GM18858 (cell line): ENCODE results near the gene AQP5.
"Not testable (repeated sequence)": the region's sequence is repeated elsewhere in the genome, so short reads cannot be mapped to it uniquely, and the experiment has no call there.

Experiments
- ATAC-seq: cut with Tn5 transposase; IDR thresholded peaks from one replicate; pipeline ENCODE4 v1.9.1; 2021; ENCODE audit not compliant: unreplicated experiment

Gene AQP5

DNA sequence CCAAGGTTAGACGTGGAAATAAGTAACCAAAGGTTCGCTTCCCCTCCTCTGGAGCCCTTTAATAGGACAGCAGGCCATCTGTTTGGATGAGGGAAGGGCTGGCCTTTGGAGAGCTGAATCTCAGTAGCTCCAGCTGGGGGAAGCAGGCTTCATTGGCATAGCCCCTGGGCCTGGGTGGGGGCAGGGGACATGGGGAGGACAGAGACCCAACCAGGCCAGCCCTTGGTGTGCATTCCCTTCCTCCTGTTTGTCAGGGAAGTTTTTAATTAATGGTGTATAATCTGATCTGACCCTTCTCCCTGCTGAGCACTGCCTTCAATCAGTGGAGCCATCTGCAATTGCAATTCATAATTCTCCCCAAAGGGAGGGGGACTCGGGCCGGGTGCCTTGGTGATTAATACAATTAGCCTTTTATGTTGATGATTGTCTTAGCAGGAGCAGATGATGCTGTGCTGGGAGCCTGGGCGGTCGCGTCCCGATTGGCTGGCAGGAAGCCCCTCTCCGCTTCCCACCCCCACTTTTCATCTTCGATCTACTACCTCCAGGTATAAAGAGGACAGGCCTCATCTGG, 17.4 kb downstream of the AQP5 start:
- ATAC-seq: no peak

DNA sequence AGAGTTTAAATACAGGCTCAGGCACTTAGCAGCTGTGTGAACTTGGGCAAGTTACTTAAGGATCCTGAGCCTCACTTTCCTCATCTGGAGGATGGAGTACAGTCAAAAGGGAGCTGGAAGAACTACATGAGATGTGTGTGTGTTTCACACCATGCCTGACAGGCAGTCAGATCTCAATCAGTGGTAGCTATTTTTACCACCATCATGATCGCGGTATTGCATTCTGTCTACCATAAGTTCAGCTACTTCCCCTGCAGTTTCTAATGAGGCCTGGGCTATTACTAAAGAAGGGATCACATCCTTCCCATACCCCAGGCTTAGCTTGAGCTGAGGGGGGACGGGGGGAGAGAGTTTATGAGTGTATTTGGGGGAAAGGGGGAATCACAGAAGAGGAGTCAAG, 18.1 kb downstream of the AQP5 start:
- ATAC-seq: no peak

DNA sequence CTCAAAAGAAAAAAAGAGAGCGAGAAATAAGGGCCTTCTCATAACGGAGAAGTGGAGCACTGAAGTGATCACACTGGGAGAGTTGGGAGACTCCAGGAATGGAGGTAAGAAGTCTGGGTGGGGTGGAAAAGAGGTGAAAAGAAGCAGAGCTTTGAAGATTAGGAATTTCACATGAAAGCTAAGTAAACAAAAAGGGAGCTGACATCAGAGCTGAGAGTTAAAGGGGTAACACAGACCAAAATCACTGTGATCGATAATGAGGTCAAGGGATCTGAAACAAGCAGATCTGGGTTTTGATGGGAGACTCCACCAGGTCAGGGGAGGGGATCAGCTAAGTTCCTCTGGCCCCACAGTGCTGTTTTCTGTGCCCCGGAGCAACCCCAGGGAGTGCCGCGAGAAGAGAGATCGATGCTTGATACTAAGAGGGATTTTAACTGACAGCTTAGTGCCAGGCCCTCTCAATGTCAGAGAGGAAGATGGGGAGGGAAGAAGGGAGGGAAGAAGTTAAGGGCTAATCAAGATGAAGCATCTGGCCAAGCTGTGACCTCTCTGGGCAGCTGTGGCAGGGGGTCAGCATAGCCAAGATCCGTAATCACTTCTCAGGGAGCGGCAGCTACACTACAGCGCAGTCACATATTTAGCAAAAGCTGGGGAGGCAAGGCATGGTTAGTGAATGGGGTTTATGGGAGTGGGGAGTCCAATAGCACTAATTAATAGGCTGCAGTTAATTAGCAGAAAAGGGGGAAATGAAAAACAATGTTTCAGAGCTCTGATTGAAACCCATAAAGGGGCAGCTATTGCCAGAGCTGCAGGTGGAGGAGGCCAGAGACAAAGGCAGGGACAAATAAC, 19.1 kb downstream of the AQP5 start:
- ATAC-seq: no peak

GRCh38 chr12:49982246-49983087, 20.8 kb downstream of the AQP5 start:
- no peak for ATAC-seq

- no peak for ATAC-seq
These were observed 22.2 kb downstream of the AQP5 start for GRCh38 chr12:49983892-49984291.

GRCh38 chr12:49984476-49985359, 23.0 kb downstream of the AQP5 start:
- no peak for ATAC-seq

DNA sequence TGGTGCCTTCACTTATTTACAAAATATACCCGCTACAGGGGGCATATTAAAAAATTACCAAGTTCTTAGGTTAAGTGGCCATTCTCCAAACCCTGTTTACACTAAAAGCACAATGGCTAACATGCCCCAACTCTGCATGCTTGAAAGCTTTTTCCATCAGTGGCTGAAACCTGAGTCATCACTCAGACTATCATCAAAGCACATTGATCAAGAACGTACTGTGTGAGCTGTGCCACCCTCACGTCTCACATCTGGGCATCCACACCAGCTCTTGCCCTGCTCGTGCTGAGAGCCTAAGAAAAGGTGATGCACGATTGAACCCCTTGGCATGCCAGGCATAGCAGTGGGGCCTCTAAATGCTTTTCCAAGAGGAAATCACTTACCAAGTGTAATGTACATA, 24.3 kb downstream of the AQP5 start:
- ATAC-seq: no peak

DNA sequence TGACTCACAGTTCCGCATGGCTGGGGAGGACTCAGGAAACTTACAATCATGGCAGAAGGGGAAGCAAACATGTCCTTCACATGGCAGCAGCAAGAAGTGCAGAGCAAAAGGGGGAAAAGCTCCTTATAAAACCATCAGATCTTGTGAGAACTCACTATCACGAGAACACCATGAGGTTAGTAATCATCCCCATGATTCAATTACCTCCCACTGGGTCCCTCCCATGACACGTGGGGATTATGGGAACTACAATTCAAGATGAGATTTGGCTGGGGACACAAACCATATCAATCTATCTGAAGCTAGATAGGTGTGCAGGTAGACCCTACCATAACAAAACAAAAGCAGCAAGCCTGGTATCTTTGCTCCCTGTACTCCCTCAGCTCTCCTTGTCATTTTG, 24.8 kb downstream of the AQP5 start:
- ATAC-seq: not testable (repeated sequence)

DNA sequence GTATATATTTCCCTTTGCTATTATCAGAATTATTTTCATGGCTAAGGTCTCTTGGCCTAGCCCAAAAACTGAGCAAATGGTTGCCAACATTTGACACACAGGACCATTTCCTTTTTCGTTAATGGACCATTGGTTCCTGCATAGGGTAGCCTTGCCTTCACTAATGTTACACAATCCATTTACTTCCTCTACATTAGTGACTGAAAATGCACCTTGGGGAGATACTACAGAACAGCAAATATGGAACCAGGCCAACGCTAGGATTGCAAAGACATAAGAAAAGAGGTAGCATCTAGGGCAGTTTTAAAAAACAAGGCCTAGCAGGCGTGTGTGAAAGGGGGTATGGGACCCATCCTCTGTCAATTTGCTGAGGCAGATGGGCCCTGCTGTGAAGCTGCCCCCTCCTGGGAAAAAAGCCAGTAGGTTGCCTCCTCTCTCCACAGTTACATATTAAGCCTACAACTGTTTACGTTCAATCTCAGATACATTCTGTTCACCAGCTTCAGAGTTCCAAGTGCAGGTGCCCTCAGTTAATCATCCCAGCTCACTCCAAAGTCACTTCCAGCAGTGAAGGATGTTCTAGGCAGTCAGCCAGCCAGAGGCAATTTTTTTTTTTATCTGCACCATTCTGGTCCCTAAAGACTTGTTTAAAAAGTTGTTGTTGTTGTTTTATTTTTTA, 26.1 kb downstream of the AQP5 start:
- no peak for ATAC-seq

DNA sequence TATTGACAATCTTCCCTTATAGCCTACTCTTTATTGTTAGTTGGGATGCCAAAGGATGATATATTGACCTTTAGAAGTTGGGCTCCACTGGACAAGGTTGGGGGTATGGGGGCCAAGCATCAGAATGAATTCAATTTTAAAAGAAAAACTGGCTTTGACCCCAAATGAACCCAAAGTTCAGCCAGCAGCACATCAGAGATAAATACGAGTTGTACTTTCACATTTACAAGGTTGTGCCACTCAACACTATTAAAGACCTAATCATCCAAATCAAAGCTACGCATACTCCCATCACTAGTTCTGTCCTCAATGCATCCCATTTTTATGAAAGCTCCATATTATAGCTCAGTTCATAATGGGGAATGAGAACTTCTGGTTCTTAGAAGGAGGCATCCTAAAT, 27.7 kb downstream of the AQP5 start:
- ATAC-seq: not testable (repeated sequence)

GRCh38 chr12:49990273-49990672, 28.6 kb downstream of the AQP5 start:
- no peak for ATAC-seq

GRCh38 chr12:49998453-49998852, 36.8 kb downstream of the AQP5 start:
- no peak for ATAC-seq

- no peak for ATAC-seq
These were observed 41.9 kb downstream of the AQP5 start for GRCh38 chr12:50003595-50003994.

DNA sequence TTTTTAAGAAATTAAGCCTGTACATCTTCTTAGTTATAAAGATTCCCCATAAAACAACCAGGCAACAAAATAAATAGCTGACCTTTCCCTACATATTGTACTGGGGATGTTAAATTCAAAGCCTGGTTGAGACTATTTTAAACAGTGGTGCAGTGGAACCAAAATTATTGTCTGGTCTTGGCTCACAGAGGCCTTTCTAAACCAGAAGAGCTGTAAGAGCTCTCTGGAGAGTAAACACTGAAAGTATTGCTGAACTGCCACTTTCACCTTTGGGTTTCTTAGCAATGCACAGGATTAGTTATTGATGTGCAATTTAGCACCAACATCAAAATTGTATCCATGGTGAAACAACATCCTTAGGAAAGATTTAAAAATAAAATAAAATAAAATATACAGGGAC, 43.0 kb downstream of the AQP5 start:
- ATAC-seq: no peak

DNA sequence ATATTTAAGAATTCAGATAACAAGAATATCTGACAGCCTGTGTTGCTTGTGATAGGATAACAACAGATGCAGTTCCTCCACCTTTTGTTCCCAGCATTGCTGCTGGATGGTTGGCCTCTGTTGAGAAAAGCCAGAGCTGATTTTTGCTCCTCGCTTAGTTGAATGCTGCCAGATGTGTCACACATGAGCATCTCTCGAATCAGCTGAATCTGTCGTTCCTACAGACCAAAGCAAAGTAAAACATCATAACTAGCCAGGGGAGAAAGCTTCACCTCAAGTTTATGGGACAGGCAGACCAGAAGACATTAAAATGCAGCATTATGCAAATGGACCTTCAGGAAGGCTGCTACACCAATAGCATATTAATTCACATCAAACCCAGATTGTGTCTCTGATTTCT, 43.5 kb downstream of the AQP5 start:
- no peak for ATAC-seq

DNA sequence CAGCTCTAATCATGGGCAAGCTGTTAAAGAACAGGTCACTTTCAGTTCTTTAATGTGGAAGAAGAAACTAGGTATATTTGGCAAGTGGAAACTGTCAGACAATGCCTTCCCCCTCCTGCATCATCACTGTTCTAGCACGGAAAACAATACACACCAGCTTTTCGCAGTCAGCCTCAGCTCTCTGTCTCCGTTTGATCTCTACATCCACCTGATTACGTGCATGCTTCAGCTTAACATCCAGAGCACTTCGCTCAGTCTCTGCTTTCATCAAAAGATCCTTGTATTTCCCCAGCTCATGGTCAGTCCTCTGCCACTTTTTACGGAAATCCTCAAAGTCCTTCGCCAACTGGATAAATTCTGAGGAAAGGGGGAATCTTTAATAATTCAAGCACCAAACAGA, 44.6 kb downstream of the AQP5 start:
- no peak for ATAC-seq

GRCh38 chr12:50006754-50007442, 45.2 kb downstream of the AQP5 start:
- ATAC-seq: no peak

DNA sequence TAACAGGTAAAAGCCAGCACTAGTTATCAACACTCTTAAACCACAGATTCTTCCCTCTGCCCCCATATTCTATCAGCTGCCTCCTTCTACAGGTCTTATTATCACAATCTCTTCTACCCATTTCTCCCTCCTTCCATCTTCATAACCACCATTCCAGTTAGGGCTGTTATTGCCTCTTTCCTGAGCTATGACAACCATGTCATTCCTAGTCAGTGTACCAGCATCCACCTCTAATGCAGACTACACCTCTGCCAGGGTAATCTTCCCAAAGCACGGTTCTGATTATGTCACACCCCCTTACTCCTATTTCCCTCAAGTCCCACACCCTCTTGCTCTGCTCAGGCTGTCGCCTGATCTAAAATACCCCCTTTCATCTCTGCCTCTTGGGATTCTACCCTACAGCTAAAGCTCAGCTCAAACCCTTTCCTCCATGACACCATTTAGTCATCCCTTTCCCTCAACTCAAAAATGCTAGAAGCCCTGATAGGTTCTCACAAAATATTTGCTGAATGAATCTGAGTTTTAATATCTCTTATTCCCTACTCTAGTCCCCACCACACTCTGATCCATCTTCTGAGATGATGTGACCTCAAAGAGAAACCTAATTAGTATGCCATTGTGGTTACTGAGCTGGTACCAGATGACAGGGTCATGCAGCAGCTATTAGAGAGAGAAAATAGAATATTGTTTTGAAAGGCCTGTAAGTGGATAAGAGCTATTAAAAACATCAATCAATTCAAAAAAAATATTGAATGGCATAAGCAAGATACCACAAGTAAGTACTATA, 51.9 kb downstream of the AQP5 start:
- ATAC-seq: no peak

DNA sequence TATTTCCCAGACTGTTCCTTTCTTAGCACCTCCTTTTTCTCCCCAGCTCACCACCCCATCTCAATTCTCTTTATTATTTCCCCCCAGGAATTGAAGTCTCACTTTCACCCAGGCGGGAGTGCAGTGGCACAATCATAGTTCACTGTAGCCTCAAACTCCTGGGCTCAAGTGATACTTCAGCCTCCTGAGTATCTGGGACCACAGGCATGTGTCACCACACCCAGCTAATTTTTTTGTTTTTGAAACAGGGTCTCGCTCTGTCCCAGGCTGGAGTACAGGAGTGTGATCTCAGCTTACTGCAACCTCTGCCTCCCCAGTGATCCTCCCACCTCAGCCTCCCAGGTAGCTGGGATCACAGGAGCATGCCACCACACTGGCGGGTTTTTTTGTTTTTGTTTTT, 52.7 kb downstream of the AQP5 start:
- ATAC-seq: no peak
